GM20000 (cell line): Measurements from ENCODE around the gene NPHP1.

Experiments used
- DNase-seq: peaks from one replicate; pipeline ENCODE4 v3.0.0; 2012; ENCODE audit warnings: low spot score
- CTCF ChIP-seq: IDR thresholded peaks from 2 replicates; pipeline ENCODE4 v1.5.1; 2012; ENCODE audit warnings: mild to moderate bottlenecking, control low read depth; ENCODE audit errors: extremely low read depth, missing control alignments

NPHP1 gene

GRCh38 chr2:110146945-110147332 is 57.9 kb downstream of the NPHP1 start:
- no peak for TF ChIP-seq CTCF
- DNase-seq: no peak

- DNase-seq: no peak
- TF ChIP-seq CTCF: no peak
Measured at GRCh38 chr2:110146183-110146944, 58.4 kb downstream of the NPHP1 start.

GRCh38 chr2:110143982-110144381 is 60.8 kb downstream of the NPHP1 start:
- no peak for DNase-seq
- no peak for TF ChIP-seq CTCF

- no peak for TF ChIP-seq CTCF
- DNase-seq: no peak
Measured at GRCh38 chr2:110140401-110140800, 64.4 kb downstream of the NPHP1 start.

GRCh38 chr2:110134025-110134424 is 70.8 kb downstream of the NPHP1 start:
- no peak for DNase-seq
- TF ChIP-seq CTCF: no peak

GRCh38 chr2:110131166-110131565 is 73.6 kb downstream of the NPHP1 start:
- TF ChIP-seq CTCF: no peak
- no peak for DNase-seq

GRCh38 chr2:110130757-110131156 is 74.1 kb downstream of the NPHP1 start:
- DNase-seq: no peak
- no peak for TF ChIP-seq CTCF
